GM19238 (cell line): ENCODE measurements around the gene TBC1D19.

Experiments used
- DNase-seq: peaks from one replicate; pipeline ENCODE4 v3.0.0; 2011; ENCODE audit warnings: low spot score; ENCODE audit not compliant: insufficient read length

Gene TBC1D19

GRCh38 chr4:26780539-26780938, 196.7 kb downstream of the TBC1D19 start:
- no peak for DNase-seq

GRCh38 chr4:26782168-26782829, 198.4 kb downstream of the TBC1D19 start:
- no peak for DNase-seq

DNA sequence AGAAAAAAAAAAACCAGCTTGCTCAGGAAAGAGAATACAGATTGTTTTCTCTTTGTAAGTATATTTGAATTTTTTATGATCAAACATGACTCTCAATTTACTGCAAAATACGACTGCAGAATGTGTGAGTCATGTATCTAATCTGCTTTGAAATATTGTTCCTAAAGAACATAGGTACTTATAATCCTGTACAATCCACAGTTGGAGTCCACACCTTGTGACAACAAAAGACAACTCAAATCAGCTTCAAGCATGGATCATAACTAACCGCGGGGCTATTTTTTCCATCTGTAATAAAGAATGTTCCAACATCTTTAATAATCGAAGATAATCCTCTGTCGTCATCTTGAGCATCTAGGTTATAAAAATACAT, 198.9 kb downstream of the TBC1D19 start:
- no peak for DNase-seq

DNA sequence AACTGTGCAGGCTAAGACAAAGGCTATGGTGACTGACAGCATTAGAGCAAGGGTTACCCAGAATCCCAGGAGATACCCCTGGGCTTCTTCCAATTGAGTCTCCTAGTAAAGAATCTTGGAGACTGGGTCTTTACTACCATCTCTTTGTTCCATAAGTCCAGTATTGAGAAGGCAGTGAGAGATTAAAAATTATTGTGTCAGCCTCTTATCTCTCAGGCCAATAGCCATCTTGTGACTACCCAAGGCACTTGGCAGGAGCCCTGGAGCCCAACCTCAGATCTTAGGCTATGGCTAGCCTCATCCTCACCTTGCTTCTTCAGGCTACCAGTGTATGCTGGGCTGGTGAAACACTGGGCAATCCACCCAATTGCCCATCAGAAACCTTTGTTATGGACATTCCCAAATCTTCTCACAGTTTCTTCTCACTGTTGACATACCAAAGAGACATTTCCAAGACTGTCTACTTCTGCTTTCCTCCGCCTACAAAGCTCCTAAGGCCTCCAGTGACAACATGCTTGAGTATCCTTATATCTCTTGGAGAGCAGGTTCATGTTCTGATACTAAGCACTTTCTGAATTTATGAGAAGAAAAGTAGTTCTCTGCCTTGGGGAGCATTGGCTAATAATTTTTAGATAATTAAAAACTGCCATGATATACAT, 200.5 kb downstream of the TBC1D19 start:
- DNase-seq = no peak

- DNase-seq = no peak
These were observed 201.4 kb downstream of the TBC1D19 start for GRCh38 chr4:26785312-26785711.

DNA sequence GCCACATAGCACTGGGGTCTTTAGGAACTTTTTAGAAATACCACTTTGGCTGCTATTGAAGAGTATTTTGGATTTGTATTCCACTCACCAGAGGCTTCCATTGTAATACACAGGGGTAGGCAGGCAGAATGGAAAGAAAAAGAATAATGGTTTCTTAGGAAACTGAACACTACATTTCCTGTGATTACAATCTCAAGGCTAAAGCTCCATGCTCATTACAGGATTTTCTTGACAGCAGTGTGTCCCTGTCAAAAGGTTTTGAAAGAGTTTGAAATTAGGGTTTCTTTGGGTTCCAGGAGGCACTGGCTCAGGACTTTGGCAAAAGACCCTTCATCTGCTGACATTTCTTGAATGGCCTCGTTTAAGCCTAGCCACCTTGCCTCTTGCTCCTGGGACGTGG, 201.9 kb downstream of the TBC1D19 start:
- no peak for DNase-seq

DNA sequence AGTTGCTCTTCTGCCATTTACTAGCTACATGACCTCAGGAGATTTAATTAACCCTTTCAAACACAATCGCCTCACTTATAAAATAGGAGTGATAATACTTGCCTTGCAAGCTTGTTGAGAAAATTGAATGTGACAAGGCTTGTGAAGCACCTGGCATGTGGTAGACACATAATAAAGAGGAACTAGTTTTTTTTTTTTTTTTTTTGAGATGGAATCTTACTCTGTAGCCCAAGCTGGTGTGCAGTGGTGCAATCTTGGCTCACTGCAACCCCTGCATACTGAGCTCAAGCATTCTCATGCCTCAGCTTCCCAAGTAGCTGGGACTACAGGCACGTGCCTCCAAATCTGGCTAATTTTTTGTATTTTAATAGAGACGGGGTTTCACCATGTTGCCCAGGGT, 203.0 kb downstream of the TBC1D19 start:
- no peak for DNase-seq

GRCh38 chr4:26787461-26788340, 203.8 kb downstream of the TBC1D19 start:
- no peak for DNase-seq

GRCh38 chr4:26788341-26788733, 204.5 kb downstream of the TBC1D19 start:
- DNase-seq = no peak

DNA sequence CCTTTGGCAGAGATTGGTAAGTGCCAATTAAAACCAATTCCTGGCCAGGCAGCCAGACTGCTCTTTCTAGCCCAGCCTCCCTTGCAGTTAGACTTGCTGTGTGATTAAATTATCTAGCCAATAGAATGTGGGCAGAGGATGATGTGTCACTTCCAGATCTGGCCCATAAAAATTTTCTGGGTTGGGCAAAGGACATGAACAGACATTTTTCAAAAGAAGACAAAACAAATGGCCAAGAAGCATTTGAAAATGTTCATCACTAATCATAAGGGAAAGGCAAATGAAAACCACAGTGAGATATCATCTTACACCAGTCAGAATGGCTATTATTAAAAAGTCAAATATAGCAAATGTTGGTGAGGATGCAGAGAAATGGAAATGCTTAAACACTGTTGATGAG, 205.3 kb downstream of the TBC1D19 start:
- DNase-seq = no peak

- no peak for DNase-seq
These were observed 207.5 kb downstream of the TBC1D19 start for GRCh38 chr4:26791346-26791745.

GRCh38 chr4:26792639-26793038, 208.8 kb downstream of the TBC1D19 start:
- DNase-seq = no peak

DNA sequence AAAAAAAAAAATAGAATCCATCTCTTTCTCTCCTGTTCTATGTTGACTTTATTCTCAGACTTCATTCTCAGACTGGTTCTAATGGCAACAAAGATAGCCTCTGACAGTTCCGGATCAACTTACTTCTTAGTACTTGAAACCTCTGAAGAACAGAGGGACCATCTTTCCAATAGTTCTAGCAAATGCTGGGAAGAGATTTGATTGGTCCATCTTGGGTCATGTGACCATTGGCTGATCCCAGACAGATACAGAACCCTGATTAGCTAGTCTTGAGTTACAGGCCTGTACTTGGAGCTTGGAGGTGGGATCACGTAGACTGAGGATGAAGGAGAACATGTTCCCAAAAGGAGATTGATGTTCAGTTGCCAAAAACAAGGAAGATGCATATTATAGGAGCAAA, 209.9 kb downstream of the TBC1D19 start:
- no peak for DNase-seq

DNA sequence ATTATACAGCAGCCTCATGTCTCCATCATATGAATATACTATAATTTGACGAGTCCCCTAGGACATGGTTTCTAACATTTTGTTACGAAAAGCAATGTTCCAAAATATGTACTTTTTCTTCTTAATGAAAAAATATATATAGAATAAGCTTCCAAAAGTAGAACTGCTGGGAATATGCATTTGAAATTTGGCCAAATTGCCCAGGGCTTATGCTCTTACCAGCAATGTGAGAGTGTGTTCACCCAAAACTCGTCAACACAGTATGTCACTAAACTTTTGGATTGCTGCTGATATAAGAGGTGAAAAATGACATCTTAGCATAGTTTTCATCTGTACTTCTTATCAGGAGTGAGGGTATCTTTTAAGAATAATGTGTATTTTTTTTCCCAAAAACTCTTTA, 212.2 kb downstream of the TBC1D19 start:
- no peak for DNase-seq

GRCh38 chr4:26802790-26803189, 218.9 kb downstream of the TBC1D19 start:
- DNase-seq = no peak

DNA sequence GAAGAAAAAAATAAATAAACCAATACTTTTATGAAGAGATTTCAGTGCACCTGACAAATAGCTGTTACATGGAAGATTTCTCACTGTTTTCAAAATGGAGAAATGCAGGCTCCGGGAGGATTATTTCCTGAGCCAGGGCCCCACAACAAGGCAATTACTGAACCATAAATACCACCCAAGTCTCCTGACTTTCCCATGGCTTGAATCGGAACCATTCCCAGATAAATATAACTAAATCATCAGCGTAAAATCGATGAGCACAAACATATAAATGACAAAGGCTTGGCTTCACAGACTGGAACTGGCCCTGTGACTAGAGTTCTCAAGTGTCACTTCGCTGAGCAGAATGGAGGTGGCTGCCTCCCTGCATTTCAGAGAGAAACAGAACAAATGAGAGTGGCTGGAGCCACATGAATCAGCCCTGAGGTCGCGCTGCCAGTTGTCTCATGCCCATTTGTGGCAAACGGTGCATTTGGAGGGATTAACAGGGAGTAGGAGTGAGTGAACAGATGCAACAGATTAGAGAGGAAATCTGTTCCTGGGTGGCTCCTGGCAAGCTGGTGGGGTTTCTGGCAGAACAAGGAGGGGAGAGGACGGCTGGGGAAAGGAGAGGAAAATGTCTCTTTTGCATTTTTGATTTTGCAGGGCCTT, 219.5 kb downstream of the TBC1D19 start:
- no peak for DNase-seq

GRCh38 chr4:26804451-26804850, 220.6 kb downstream of the TBC1D19 start:
- no peak for DNase-seq

DNA sequence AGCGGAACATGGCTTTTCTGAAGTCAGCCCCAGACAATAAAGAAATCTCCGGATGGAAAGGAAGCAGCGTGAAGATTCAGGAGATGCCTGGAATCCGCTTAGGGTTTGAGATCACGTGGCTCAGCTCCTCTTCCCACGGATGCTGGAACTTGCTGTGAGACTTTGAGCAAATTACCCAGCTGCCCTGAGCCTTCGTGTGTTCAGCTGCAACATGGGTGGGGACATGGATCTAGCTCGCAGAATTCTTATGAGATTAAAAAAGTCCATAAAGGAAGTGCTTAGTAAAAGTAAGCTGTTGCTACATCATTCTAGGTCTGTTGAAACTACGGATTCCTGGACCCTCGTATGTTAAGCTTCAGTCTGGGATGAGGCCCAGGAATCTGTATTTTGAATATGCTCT, 221.0 kb downstream of the TBC1D19 start:
- DNase-seq = no peak
